ENCODE results near the gene PLEKHG3. TPM values are rescaled to one million over a fixed set of nuclear protein-coding genes. Genes with fewer than 3 reads are reported as not detected.

PLEKHG3 gene
- total and polyA plus RNA-seq, 2 of the 13 experiments (the other 11 are each of a cell fraction or from before 2014, with no cell fraction given), result 7.1 to 9.8 TPM

- no peak overlapping the region for H3K4me2 ChIP-seq (ENCODE audit: low read depth, low read length)
- TF ChIP-seq CBX1 (IDR thresholded peaks at IDR 0.05; ENCODE audit: low read depth) (no peak), REXO4 (CRISPR knock-in tag; IDR thresholded peaks at IDR 0.05; ENCODE audit: borderline replicate concordance) (no peak), ZNF10 (CRISPR knock-in tag; IDR thresholded peaks at IDR 0.05; ENCODE audit: borderline replicate concordance, low read depth) (no peak), PHF20 (CRISPR knock-in tag; IDR thresholded peaks at IDR 0.05) (no peak), HNRNPLL (IDR thresholded peaks at IDR 0.05; ENCODE audit: low read depth, low read length, poor library complexity, severe bottlenecking) (no peak), MLX (CRISPR knock-in tag; IDR thresholded peaks at IDR 0.05) (no peak), ZNF12 (CRISPR knock-in tag; IDR thresholded peaks at IDR 0.05) (no peak), PCBP2 (optimal IDR thresholded peaks at IDR 0.05; ENCODE audit: low read depth, low read length, poor library complexity, severe bottlenecking) (no peak), RFXAP (CRISPR knock-in tag; IDR thresholded peaks at IDR 0.05; ENCODE audit: borderline replicate concordance) (no peak), ZNF44 (CRISPR knock-in tag; IDR thresholded peaks at IDR 0.05) (no peak), FIP1L1 (IDR thresholded peaks at IDR 0.05; ENCODE audit: borderline replicate concordance, insufficient read depth, low read depth, low read length) (no peak), ZSCAN29 (CRISPR knock-in tag; conservative IDR thresholded peaks at IDR 0.05) (no peak), FOXP1 (IDR thresholded peaks at IDR 0.05) (no peak), FOXP1 (CRISPR knock-in tag; IDR thresholded peaks at IDR 0.05) (no peak)
- WGBS (ENCODE audit: low lambda C conversion rate), result no CpG with 5 or more reads among the region's 4 CpGs
- H3K27me3 ChIP-seq (ENCODE audit: control insufficient read depth in 1 of 2, insufficient read depth in 2 of 2, low read length in 2 of 2), result no peaks in the 10 kb centered on the region
- H3K27ac ChIP-seq (ENCODE audit: extremely low read length, insufficient read depth, low read length), result no peak overlapping the region
- H2AFZ ChIP-seq (ENCODE audit: low read length), result no peak overlapping the region
- H3K79me2 ChIP-seq (ENCODE audit: insufficient read depth, low read length), result no peaks in the 10 kb centered on the region
- ChIA-PET CTCF (ENCODE audit: low intra/inter-chr PET ratio, low total read pairs) (no interaction called here), POLR2A (no interaction called here)
- no peaks in the 10 kb centered on the region for H3K9me3 ChIP-seq (ENCODE audit: low read length)
- H3K36me3 ChIP-seq (replicated peaks in 1 of 2; ENCODE audit: control insufficient read depth in 1 of 2, insufficient read depth in 2 of 2, low read length in 2 of 2), result peaks cover 10 to 14% of the 10 kb centered on the region in 2 experiments; a peak in 3 of 5 replicates
- H3K4me3 ChIP-seq (replicated peaks in 1 of 3; ENCODE audit: insufficient read depth in 1 of 3, low read depth in 2 of 3, low read length in 3 of 3), result no peak overlapping the region
- DNase-seq (ENCODE audit: low spot score), result no peak
- no peak overlapping the region for H3K9ac ChIP-seq (ENCODE audit: insufficient read depth, low read depth, low read length)
- BruUV-seq (replicated peaks), result no TSS peak
- FAIRE-seq, result no peak
- intact Hi-C loops (cut with micrococcal nuclease; ENCODE audit: unreplicated experiment), result no loop called here
- in situ Hi-C loops (cut with HindIII; ENCODE audit: extremely low pct_ligation_motif_present, low pct_unique_long_range_greater_than_20kb), result no loop called here
- no peaks in the 10 kb centered on the region for H4K20me1 ChIP-seq (ENCODE audit: insufficient read depth, low read length)
- peaks cover 13% of the 10 kb centered on the region for H3K4me1 ChIP-seq (ENCODE audit: insufficient read depth, low read length)
- ATAC-seq, result no peak
Measured at GRCh38 chr14:64732066-64732465, 27.8 kb downstream of the PLEKHG3 start.
